PC-3 (cell line): ENCODE data around the gene CD3E. TPM values are rescaled to one million over a fixed set of nuclear protein-coding genes. Genes with fewer than 3 reads are reported as not detected.

Experiments
- ATAC-seq: fragments of 200-7000 bp; cut with Tn5 transposase; 2 replicates; pipeline ENCODE4 v1.9.1; 2020; ENCODE audit warnings: mild to moderate bottlenecking, moderate library complexity
- BruUV-seq: library from RNA; stranded (reverse); fragments of 400-500 nt; replicated peaks from 2 replicates; lab custom pipeline; 2021; lab: Mats Ljungman, UMichigan
- CTCF ChIA-PET: fragments of 300-600 bp; sonication (Branson Sonifier 250); formaldehyde crosslinking; loops from one replicate; lab custom pipeline; 2022; ENCODE audit warnings: antibody characterized with exemption; lab: Charles Lee
- POLR2A ChIA-PET: fragments of 300-600 bp; sonication (Branson Sonifier 250); formaldehyde crosslinking; loops from one replicate; lab custom pipeline; 2022; ENCODE audit warnings: antibody characterized with exemption; ENCODE audit not compliant: unreplicated experiment; lab: Charles Lee
- DNase-seq: peaks from one replicate; pipeline ENCODE4 v3.0.0-alpha.2; 2015
- H2AFZ ChIP-seq: fragments of 300-600 bp; sonication (generic); 2 replicates; pipeline ENCODE4 v1.6.0; 2016; ENCODE audit warnings: antibody characterized with exemption, low read length
- H3F3A ChIP-seq: fragments of 300-600 bp; sonication (generic); one replicate; pipeline ENCODE4 v1.6.0; 2017; ENCODE audit warnings: antibody characterized with exemption, low read length, control low read depth, mild to moderate bottlenecking; ENCODE audit not compliant: unreplicated experiment
- H3K27ac ChIP-seq: fragments of 300-600 bp; sonication (generic); 2 replicates; pipeline ENCODE4 v1.5.1; 2016; ENCODE audit warnings: mild to moderate bottlenecking, low read length
- H3K27me3 ChIP-seq: fragments of 300-600 bp; sonication (generic); 2 replicates; pipeline ENCODE4 v1.6.1; 2016; ENCODE audit warnings: low read length, mixed read lengths
- H3K36me3 ChIP-seq: fragments of 300-600 bp; sonication (generic); 2 replicates; pipeline ENCODE4 v1.6.1; 2016; ENCODE audit warnings: low read depth, mixed run types, low read length, mixed read lengths
- H3K4me1 ChIP-seq: fragments of 300-600 bp; sonication (generic); 2 replicates; pipeline ENCODE4 v1.5.1; 2016; ENCODE audit warnings: low read length; ENCODE audit not compliant: insufficient read depth
- H3K4me2 ChIP-seq: fragments of 300-600 bp; sonication (generic); 2 replicates; pipeline ENCODE4 v1.6.0; 2016; ENCODE audit warnings: low read length
- H3K4me3 ChIP-seq: fragments of 300-600 bp; sonication (generic); 2 replicates; pipeline ENCODE4 v1.5.1; 2016; ENCODE audit warnings: mild to moderate bottlenecking, low read length, mixed read lengths
- H3K79me2 ChIP-seq: fragments of 300-600 bp; sonication (generic); 2 replicates; pipeline ENCODE4 v1.6.1; 2017; ENCODE audit warnings: low read length, mixed read lengths
- H3K9ac ChIP-seq: fragments of 300-600 bp; sonication (generic); 2 replicates; pipeline ENCODE4 v1.6.0; 2016; ENCODE audit warnings: mild to moderate bottlenecking, low read length
- H3K9me2 ChIP-seq: fragments of 300-600 bp; sonication (generic); replicated peaks from 2 replicates; pipeline ENCODE4 v1.6.1; 2016; ENCODE audit warnings: mixed run types, low read length, mixed read lengths
- H3K9me3 ChIP-seq: fragments of 300-600 bp; sonication (generic); 2 replicates; pipeline ENCODE4 v1.6.1; 2016; ENCODE audit warnings: low read length, mixed read lengths
- H4K20me1 ChIP-seq: fragments of 300-600 bp; sonication (generic); 2 replicates; pipeline ENCODE4 v1.6.1; 2016; ENCODE audit warnings: low read length, mixed read lengths
- EZH2 ChIP-seq: fragments of 300-600 bp; sonication (generic); IDR thresholded peaks from one replicate; pipeline ENCODE4 v1.6.1; 2017; ENCODE audit warnings: antibody characterized with exemption, mild to moderate bottlenecking, low read length; ENCODE audit not compliant: unreplicated experiment
- EZH2phosphoT487 ChIP-seq: fragments of 300-600 bp; sonication (generic); IDR thresholded peaks from 2 replicates; pipeline ENCODE4 v1.6.1; 2018; ENCODE audit warnings: mild to moderate bottlenecking, antibody characterized with exemption, low read length, borderline replicate concordance
- intact Hi-C: fragments of 100-400 bp; cut with micrococcal nuclease; formaldehyde crosslinking; loops from 2 replicates; pipeline ENCODE4 v1.9.0; 2023
- total RNA-seq: library from RNA; depleted of rRNA; stranded (reverse); fragments of >200 nt; gene quantifications from 2 replicates; pipeline ENCODE4 v1.2.3, GENCODE V29; 2014
- TF ChIP-seq, protein P1 (sequence below): fragments of 300-600 bp; sonication (generic); conservative IDR thresholded peaks from 2 replicates; pipeline ENCODE4 v1.5.1; 2017; ENCODE audit warnings: antibody characterized with exemption, low read depth, mild to moderate bottlenecking, low read length

The CD3E gene
- total RNA-seq, 1 experiment from 2014 or later = not detected

GRCh38 chr11:118340449-118340848, 35.9 kb downstream of the CD3E start:
- ATAC-seq (no peak), DNase-seq (no peak)
- TF ChIP-seq, protein P1, sequence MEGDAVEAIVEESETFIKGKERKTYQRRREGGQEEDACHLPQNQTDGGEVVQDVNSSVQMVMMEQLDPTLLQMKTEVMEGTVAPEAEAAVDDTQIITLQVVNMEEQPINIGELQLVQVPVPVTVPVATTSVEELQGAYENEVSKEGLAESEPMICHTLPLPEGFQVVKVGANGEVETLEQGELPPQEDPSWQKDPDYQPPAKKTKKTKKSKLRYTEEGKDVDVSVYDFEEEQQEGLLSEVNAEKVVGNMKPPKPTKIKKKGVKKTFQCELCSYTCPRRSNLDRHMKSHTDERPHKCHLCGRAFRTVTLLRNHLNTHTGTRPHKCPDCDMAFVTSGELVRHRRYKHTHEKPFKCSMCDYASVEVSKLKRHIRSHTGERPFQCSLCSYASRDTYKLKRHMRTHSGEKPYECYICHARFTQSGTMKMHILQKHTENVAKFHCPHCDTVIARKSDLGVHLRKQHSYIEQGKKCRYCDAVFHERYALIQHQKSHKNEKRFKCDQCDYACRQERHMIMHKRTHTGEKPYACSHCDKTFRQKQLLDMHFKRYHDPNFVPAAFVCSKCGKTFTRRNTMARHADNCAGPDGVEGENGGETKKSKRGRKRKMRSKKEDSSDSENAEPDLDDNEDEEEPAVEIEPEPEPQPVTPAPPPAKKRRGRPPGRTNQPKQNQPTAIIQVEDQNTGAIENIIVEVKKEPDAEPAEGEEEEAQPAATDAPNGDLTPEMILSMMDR = no peak
- Histone ChIP-seq H2AFZ (no peak overlapping the region), H3K9ac (no peak overlapping the region), H3K27me3 (no peaks in the 10 kb centered on the region), H3K4me3 (no peak overlapping the region), H3K4me1 (no peaks in the 10 kb centered on the region), H4K20me1 (no peaks in the 10 kb centered on the region), H3F3A (no peaks in the 10 kb centered on the region), H3K9me3 (no peaks in the 10 kb centered on the region), H3K36me3 (no peaks in the 10 kb centered on the region), H3K27ac (no peak overlapping the region), H3K79me2 (no peaks in the 10 kb centered on the region), H3K4me2 (no peak overlapping the region), H3K9me2 (no peaks in the 10 kb centered on the region)
- CTCF ChIA-PET = no interaction called here
- BruUV-seq = no TSS peak
- intact Hi-C loops = no loop called here
- POLR2A ChIA-PET = no interaction called here

- Histone ChIP-seq H3K27me3 (no peaks in the 10 kb centered on the region), H3K4me3 (no peak overlapping the region), H3K9ac (no peak overlapping the region), H4K20me1 (no peaks in the 10 kb centered on the region), H3K36me3 (no peaks in the 10 kb centered on the region), H3K4me2 (no peak overlapping the region), H2AFZ (no peak overlapping the region), H3K79me2 (no peaks in the 10 kb centered on the region), H3K9me3 (no peaks in the 10 kb centered on the region), H3K9me2 (no peaks in the 10 kb centered on the region), H3K4me1 (no peaks in the 10 kb centered on the region), H3K27ac (no peak overlapping the region), H3F3A (no peaks in the 10 kb centered on the region)
- ATAC-seq = no peak
- ChIA-PET POLR2A (no interaction called here), CTCF (no interaction called here)
- intact Hi-C loops = no loop called here
- TF ChIP-seq, protein P1 = no peak
- no peak for TF ChIP-seq EZH2phosphoT487
- TF ChIP-seq EZH2 = no peak
- DNase-seq = no peak
- no TSS peak for BruUV-seq
Measured at GRCh38 chr11:118341261-118341660, 36.7 kb downstream of the CD3E start.

GRCh38 chr11:118341815-118342489, 37.4 kb downstream of the CD3E start:
- no peaks in the 10 kb centered on the region for H3K9me2 ChIP-seq
- H3K27ac ChIP-seq = no peak overlapping the region
- no peak overlapping the region for H3K4me3 ChIP-seq
- H2AFZ ChIP-seq = no peak overlapping the region
- TF ChIP-seq, protein P1 = no peak
- no peak for TF ChIP-seq EZH2
- H3K4me2 ChIP-seq = no peak overlapping the region
- BruUV-seq = no TSS peak
- H3K79me2 ChIP-seq = no peaks in the 10 kb centered on the region
- H4K20me1 ChIP-seq = no peaks in the 10 kb centered on the region
- H3K9ac ChIP-seq = no peak overlapping the region
- ChIA-PET CTCF (no interaction called here), POLR2A (no interaction called here)
- H3K9me3 ChIP-seq = no peaks in the 10 kb centered on the region
- intact Hi-C loops = no loop called here
- H3K27me3 ChIP-seq = peaks cover 4% of the 10 kb centered on the region; the same call in 1 of the 2 replicates
- H3K4me1 ChIP-seq = no peaks in the 10 kb centered on the region
- no peaks in the 10 kb centered on the region for H3K36me3 ChIP-seq
- DNase-seq (no peak), ATAC-seq (no peak)
- H3F3A ChIP-seq = no peaks in the 10 kb centered on the region
